GM18498 (cell line): Measurements from ENCODE around the gene MISP3.
A peak's percentile ranks its signal among the peaks of the same experiment; 100 is the strongest.

Experiments used
- ATAC-seq: cut with Tn5 transposase; IDR thresholded peaks from one replicate; pipeline ENCODE4 v1.9.1; 2021; ENCODE audit warnings: mild to moderate bottlenecking, moderate library complexity; ENCODE audit not compliant: unreplicated experiment

MISP3 gene

GRCh38 chr19:14053032-14053431 is 19.6 kb upstream of the MISP3 start:
- no peak for ATAC-seq

DNA sequence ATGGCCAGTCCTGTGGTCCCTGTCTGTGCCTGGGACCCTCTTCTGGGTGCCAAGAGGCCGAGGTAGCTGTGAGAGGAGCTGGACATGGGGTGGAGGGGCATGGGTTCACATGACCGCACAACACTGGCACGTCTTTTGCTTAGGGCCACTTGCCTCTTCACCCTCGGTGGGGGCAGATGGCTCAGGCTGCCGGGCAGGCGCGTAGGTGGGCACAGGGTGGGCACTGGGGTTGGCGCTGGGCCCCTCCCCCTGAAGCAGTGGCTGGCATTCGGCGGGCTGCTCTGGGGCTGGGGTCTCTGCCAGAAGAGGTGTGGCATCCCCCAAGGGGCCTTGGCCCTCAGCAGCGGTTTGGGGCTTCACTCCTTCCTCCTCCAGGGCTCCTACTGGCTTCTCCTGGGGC is 19.1 kb upstream of the MISP3 start:
- ATAC-seq: no peak

DNA sequence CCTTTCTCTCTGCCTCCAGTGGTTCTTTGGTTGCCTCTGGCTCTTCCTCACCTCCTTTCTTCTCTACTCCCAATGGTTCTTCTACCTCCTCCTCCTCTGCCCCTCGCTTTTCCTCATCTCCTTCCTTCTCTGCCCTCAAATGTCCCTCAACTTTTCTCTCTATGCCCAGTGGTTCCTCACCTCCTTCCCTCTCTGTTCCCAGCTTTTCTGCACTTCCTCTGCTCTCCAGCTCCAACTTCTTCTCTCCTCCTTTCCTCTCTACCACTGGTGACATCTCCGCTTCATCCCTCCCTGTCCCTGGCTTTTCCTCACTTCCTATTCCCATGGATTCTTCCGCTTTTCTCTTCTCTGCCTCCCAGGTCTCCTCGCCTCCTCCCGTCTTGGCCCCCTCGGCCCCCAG is 18.5 kb upstream of the MISP3 start:
- no peak for ATAC-seq

GRCh38 chr19:14054721-14055120 is 17.9 kb upstream of the MISP3 start:
- ATAC-seq: no peak

- no peak for ATAC-seq
These were observed 17.2 kb upstream of the MISP3 start for GRCh38 chr19:14055396-14055795.

DNA sequence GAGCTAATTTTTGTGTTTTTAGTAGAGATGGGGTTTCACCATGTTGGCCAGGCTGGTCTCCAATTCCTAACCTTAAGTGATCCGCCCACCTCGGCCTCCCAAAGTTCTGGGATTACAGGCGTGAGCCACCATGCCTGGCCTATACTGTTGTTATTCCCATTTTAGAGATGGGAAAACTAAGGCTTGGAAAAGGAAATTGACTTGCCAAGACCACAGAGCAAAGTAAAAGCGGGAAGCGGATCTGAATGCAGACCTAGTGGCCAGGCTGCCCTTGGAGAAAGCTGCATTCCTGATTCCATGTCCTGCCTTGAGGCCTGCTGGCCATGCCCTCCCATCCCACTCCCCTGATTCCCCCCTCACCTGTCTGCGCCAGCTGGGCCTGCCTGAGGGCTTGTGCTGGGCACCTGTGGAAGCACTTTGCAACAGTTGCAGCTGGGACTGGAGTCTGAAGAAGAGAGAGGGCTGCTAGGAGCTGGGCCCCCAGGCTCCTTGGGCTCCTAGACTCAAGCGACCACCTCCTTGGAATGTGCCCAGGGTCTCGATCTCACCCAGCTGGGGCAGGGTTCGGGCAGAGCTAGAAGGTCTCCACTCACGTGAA is 16.4 kb upstream of the MISP3 start:
- ATAC-seq: no peak

GRCh38 chr19:14056741-14057356 is 15.7 kb upstream of the MISP3 start:
- no peak for ATAC-seq

GRCh38 chr19:14058182-14059092 is 14.1 kb upstream of the MISP3 start:
- no peak for ATAC-seq

- no peak for ATAC-seq
These were observed 13.5 kb upstream of the MISP3 start for GRCh38 chr19:14059093-14059480.

GRCh38 chr19:14059652-14060155 is 12.9 kb upstream of the MISP3 start:
- ATAC-seq: no peak

DNA sequence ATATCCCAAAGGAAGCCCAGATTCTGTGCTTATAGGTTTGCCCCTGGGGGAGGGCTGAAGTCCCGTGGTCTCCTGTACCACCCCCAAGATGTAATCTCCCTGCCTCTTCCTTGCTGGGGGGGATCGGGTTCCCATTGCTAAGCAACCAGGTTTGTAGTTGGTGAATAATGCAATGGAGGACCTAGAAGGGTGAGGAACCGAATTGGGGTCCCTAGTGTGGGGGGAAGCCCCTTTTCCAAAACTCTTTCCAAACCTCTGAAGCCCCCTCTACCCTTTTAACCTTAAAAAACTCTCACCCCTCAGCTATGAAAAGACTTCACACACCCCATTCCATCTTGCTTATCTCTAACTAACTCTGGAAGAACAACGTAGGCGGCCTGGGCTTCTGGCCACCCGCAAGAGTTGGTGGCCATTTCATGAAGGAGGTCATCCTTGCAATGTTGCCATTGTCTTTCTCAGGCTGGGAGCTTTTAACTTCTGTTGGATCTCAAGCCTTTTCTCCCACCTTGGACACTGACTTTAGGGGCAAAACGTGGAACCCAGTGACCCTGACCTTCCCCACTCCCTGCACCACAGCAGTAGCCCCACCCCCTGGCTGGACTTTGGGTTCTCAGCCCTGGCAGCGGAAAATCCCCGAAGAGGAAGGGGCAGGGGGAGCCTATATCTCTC is 11.4 kb upstream of the MISP3 start:
- no peak for ATAC-seq

- no peak for ATAC-seq
These were observed 10.6 kb upstream of the MISP3 start, which contains the start of gene PALM3 for GRCh38 chr19:14061751-14062557. Gene PALM3 (minus strand): TSS chr19:14062076. CDS start chr19:14061980, 96 bp downstream.

GRCh38 chr19:14062558-14062855 is 10.1 kb upstream of the MISP3 start:
- no peak for ATAC-seq

- ATAC-seq: no peak
These were observed 9.5 kb upstream of the MISP3 start for GRCh38 chr19:14063105-14063504.

DNA sequence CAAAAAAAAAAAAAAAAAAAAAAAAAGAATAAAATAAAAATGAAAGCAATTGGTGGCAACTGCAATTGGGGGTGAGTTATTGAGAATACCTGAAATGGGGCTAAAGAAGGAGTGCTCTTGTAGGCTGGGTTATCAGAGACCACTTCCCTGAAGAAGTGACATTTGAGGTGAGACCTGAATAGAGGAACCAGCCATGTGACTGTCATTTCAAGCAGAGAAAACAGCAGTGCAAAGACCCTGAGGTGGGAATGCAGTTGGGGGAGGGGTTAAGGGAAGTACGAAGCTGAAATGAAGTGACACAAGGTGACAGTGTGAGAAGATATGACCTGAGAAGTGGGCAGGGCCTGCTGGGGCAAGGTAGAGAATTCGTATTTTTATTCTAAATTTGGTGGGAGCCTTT is 6.5 kb upstream of the MISP3 start:
- ATAC-seq: no peak

DNA sequence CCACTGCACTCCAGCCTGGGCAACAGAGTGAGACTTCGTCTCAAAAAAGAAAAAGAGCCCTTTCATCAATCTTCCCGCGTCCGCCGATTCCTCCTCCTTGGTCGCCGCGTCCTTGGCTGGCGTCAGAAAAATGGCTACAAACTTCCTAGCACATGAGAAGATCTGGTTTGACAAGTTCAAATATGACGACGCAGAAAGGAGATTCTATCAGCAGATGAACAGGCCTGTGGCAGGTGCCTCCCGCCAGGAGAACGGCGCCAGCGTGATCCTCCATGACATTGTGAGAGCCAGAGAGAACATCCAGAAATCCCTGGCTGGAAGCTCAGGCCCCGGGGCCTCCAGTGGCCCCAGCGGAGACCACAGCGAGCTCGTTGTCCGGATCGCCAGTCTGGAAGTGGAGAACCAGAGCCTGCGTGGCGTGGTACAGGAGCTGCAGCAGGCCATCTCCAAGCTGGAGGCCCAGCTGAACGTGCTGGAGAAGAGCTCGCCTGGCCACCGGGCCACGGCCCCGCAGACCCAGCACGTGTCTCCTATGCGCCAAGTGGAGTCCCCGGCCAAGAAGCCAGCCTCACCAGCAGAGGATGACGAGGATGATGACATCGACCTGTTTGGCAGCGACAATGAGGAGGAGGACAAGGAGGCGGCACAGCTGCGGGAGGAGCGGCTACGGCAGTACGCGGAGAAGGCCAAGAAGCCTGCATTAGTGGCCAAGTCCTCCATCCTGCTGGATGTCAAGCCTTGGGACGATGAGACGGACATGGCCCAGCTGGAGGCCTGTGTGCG is 2.1 kb upstream of the MISP3 start:
- ATAC-seq: no peak

DNA sequence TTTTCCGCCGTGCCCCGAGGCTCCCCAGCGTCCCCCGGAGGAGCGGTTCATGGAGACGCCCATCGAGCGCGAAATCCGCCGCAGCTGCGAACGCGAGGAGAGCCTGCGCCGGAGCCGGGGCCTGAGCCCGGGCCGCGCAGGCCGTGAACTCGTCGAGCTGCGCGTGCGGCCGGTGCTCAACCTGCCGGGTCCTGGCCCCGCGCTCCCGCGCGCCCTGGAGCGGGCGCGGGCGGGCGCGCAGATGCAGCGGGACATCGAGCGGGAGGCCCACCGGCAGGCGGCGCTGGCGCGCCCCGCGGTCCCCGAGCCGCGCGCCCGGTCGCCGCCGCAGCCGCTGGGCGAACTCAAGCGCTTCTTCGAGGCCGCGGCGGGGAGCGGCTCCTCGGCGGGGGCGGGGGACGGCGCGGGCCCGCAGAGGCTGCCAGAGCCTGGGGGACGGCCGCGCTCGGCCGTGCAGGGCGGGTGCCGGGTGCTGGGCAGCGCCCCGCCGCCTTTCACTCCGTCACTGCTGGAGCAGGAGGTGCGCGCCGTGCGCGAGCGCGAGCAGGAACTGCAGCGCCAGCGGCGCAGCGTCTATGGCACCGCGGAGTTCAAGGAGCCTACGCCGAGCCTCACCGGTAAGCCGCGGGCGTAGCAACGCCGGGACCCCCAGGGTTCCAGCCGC is 807 bp downstream of the MISP3 start:
- peak; percentile 55 for ATAC-seq

DNA sequence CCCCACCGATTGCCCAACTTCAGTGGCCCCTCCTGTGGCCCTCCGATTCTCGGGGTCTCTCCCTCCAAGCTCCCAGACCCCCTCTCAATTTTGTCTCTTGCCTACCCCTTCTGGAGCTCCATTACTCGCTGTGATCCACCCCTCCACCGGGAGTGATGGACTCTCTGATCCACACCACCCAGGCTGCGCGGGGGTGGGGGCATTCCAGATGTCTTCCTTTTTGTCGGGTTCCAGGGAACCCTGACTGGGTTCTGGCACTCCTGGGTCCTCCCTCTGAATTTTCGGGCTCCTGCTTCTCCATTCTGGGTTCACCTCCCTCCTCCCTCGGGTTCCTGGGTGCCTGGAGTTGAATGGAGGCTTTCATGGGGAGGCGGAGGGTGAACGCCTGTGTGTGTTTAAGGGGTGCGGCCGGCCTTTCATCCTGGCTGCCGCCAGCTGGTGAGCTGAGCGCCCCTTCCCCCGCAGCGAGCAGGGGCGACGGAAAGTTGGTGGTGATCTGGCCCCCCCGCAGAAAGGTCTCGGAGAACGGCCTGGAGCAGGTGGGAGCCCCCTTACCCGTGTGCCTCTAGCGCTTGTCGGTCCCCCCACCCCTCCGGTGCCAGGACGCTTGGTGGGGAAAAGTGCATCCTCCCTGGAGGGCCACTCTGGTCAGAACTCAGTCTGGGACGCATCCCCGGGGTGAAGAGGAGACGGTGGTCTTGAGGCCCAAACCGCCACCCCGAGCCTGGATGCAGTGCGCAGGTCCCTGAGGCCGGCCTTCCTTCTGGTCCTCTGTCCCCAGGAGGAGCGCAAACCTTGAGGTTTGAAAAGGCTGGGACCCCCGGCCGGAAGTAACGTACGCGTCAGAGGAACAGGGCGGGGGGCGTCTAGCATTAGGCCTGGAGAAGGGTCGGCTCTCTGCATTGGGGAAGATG is 1.6 kb downstream of the MISP3 start:
- ATAC-seq: no peak
